ENCODE measurements around the gene THSD7B.

THSD7B gene

GRCh38 chr2:137202318-137202717, 437.0 kb downstream of the THSD7B start:
- no peak for DNase-seq

- DNase-seq = no peak
Observed at GRCh38 chr2:137205324-137205723, 440.0 kb downstream of the THSD7B start.

- DNase-seq = no peak
Observed at GRCh38 chr2:137206069-137206468, 440.7 kb downstream of the THSD7B start.

- DNase-seq = no peak
Observed at GRCh38 chr2:137207030-137207429, 441.7 kb downstream of the THSD7B start.

DNA sequence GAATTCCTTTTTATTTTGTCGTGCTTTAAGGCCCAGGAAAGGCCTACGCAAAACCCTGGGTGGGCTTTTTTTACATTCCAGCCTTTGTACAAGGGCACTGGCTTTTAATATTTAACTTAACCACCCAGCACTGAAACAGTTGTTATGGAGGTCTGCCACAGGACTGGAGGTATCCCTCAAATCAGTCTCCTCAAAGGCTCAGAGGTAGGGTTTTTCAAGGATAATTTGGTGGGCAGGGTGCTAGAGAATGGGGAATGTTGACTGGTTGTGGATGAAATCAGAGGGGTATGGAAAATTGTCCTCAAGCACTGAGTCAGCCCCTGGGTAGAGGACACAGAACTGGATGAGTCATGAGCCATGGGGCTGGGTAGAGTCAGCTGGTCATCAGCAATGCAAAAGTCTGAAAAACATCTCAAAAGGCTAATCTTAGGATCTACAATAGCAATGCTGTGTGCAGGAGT, 443.1 kb downstream of the THSD7B start:
- DNase-seq = peak; percentile 44

DNA sequence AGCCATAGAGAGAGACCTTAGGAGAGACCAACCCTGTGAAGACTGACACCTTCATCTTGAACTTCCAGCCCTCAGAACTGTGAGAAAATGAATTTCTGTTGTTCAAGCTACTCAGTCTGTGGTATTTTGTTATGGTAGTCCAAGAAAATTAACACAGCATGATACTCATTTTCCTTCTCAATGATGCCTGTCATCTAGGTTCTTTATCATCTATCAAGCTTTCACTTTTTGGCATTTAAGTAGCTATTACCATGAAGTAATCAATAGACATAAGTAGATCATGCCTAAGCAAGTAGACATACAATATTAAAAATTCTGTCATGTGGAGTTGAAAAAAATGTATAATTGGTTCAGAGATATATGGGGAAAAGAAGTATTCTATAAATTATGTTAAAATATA, 444.7 kb downstream of the THSD7B start:
- no peak for DNase-seq

- no peak for DNase-seq
Observed at GRCh38 chr2:137211761-137212160, 446.4 kb downstream of the THSD7B start.

- DNase-seq = peak; percentile 94
Observed at GRCh38 chr2:137220438-137220993, 455.2 kb downstream of the THSD7B start.

DNA sequence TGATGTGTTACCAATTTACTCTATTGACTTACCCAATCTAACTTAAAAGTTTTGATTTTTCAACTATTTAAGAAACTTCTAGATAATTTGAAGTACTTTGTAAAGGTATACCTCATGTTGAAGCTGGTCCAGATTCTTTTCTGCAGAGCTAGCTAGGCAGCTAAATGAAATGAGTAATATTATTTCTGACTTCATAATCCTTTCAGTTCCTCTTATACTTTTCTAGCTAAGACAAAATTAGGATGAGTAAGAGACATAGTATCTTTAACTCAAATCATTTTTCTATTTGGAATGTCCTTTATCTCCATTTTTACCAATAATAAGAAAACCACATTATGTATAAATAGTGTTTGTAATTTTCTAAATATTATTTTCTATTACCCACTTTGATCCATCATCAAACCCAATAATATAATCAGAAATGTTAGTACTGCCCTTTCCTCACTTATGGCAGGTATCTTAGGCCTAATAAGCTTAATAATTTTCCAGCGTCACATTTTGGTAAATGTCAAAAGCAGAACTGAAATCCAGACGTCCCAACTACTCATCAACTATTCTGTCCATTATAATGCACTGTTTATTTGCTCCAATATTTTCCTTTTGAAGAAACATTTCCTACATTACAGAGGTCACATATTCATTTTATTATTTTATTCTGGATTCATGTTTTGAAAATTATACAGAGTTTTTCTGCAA, 456.6 kb downstream of the THSD7B start:
- peak; percentile 6 for DNase-seq

DNA sequence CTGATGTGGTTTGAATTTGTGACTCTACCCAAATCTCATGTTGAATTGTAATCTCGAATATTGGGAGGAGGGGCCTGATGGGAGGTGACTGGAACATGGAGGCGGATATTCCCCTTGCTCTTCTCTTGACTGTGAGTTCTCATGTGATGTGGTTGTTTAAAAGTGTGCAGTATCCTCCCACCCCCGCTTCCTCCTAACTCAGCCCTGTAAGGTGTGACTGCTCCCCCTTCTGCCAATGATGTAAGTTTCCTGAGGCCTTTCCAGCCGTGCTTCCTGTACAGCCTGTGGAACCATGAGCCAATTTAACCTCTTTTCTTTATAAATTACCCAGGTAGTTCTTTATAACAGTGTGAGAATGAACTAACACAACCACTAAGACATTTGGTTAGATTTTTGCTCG, 458.4 kb downstream of the THSD7B start:
- DNase-seq = peak; percentile 24

GRCh38 chr2:137228566-137228965, 463.2 kb downstream of the THSD7B start:
- DNase-seq = peak; percentile 83

DNA sequence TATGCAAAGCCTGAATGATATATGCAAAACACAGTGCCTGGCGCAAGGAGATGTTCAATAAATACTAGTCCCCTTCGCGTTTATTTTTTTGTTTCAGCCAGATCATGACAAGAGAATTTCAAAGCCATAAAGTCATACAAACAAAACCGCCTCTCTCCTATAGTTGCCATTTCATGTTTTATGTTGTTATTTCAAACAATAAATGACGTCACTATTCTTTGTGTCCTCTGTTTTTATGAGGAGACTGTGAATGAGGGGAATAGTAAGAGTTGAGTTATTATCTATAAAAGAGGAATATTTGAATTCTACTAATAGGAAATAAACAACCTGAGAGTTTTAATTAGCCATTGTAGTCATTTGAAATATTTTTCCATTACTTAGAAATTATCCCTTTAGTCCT, 464.5 kb downstream of the THSD7B start:
- DNase-seq = no peak

DNA sequence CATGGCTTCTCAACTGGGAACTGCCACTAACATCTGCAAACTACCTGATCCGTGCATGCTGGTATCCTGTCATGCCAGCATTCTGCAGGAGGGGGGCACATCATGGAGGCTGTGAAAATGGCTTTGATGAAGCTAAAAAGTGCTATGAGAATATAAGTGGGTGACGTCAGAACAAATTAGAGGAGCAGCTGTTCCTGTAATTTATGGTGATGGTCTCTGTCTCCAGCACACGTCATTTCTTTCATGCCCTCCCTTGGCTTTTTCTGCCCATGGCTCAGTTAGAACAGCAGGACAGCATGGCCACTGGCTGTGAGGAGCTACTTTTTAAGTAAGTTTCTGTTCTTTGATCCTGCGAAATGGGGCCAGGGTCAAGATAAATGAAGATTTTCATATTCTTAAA, 466.3 kb downstream of the THSD7B start:
- DNase-seq = no peak

GRCh38 chr2:137232076-137232475, 466.7 kb downstream of the THSD7B start:
- DNase-seq = no peak

DNA sequence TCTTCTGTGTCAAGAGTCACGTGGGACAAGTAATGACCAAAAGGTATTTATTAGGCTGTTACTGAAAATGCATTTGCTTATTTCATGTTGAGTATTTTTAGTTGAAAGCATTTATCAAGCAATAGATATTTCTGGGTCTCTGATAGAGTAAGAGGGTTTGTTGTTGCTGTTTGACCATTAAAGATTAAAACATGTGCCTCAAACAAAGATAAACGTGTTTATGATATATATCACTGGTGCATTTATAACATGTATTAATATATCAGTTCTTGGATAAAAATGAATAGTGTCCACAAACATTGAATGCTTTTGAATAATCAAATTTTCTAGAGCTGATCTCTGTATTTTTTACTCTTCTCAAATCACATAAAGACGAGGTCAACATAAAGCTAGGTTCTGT, 467.7 kb downstream of the THSD7B start:
- no peak for DNase-seq

GRCh38 chr2:137237055-137237454, 471.7 kb downstream of the THSD7B start:
- peak; percentile 92 for DNase-seq

- no peak for DNase-seq
Observed at GRCh38 chr2:137238065-137238464, 472.7 kb downstream of the THSD7B start.

DNA sequence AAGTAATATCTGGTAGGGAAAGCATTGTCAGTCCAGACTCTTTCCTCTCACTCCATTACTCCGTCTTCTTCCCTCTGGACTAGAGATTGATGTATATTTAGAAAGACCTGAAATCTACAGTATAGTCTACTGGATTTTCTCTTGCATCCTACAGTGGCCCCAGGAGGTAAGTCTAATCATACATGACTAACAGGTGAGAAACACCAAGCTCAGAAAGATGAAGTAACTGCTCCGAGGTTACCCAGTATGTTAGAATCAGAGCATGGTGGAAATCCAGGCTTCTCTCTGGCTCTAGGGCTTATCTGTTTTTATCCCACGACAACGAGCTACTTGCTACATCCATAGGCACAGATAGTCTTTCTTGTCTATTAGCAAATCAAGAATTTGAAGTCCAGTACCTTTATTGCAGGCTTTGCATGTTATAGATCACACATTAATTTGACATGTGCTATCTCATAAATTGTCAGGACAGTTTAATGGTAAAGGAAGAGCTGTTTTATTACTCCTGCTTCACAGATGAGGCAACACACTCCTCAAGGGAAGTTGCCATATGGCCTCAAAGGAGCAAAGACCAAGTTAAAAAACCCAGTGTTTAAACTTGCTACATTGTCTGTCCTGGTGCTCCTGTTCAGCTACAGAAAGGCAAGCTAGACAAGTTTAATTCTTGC, 484.3 kb downstream of the THSD7B start:
- DNase-seq = peak; percentile 53

DNA sequence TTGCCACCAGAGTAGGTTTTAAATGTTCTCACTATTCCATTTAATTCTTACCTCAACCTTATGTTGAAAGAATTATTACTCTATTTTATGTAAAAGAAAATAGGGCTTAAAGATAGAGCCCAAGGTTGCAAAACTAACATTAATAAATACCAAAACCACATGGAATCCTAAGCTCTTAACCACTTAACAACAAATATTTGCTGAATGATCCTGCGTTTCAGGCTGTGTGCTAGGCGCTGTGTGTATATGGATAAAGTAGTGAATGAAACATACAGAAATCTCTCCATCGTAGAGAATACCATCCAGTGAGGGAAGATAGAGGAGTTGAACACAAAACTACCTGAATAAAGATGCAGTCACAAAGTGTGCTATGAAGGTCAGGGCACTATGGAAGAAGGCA, 485.1 kb downstream of the THSD7B start:
- peak; percentile 55 for DNase-seq

GRCh38 chr2:137251045-137251444, 485.7 kb downstream of the THSD7B start:
- no peak for DNase-seq

DNA sequence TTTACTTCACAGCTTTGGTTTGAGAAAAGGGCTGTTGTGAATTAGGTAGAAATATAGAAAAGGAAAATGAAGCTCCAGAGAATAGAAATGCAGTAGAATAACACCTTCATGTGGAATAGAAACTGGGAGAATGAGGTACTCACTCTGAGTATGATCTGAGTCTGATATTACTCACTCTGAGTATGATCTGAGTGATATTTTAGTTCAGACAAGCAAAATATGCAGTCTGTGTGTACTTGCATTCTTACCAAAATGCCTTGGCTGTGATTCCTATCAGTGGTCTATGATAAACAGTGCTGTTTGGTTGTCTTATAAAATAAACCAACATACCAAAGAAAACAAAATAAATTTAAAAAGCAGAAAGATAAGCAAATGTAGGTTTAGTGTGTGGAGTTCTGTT, 487.6 kb downstream of the THSD7B start:
- DNase-seq = peak; percentile 67

- DNase-seq = peak; percentile 68
Observed at GRCh38 chr2:137254052-137254451, 488.7 kb downstream of the THSD7B start.

DNA sequence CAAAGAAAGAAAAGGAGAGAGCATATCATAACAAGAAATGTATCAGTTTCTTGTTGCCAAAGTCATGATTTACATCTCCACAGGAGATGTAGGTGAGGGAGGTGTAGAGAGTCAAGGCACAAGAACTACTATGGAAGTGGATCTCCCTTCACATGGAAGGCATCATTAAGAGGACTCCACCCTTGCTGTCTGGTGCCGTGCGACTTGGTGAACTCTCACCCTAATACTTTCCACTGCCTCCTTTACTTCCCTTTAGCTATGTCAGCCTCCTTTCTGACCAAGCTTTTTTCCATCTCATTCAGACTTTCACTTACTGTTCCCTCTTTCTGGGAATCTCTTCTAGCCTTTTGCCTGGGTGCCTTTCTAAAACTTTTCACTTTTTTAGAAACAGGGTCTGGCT, 490.0 kb downstream of the THSD7B start:
- DNase-seq = no peak

DNA sequence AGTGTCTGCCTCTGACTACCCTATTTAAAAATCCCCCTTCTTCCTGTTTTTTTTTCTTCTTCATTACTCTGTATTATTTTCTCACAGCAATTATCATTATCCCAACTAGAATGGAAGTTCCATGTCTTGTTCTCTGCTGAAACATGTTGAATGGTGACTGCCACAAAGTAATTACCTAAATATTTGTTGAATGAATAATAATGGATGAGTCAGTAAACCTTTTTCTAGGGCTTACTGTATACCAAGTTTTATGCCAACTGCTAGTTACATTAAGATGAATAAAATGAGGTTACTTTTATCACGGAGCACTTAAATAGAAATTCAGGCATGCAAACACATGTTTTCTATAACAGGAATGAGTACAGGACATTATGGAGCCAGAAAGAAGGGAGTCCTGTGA, 490.6 kb downstream of the THSD7B start:
- peak; percentile 79 for DNase-seq

Data from fibroblast of skin of right quadriceps (primary cell).